Mesenchymal stem cell (in vitro differentiated cells and primary cell): ENCODE data around the gene DDX28.

Experiments
- DNase-seq: peaks from one replicate; pipeline ENCODE4 v3.0.0-alpha.2; 2013
- H2AFZ ChIP-seq: one replicate; pipeline ENCODE4 v1.6.1; 2013; ENCODE audit warnings: low read depth, mild to moderate bottlenecking, control low read depth, inconsistent platforms, low read length, moderate library complexity
- H2AK5ac ChIP-seq: 2 replicates; pipeline ENCODE4 v1.6.1; 2013; ENCODE audit warnings: low read length, moderate library complexity, mild to moderate bottlenecking, inconsistent platforms; ENCODE audit not compliant: severe bottlenecking
- H2BK120ac ChIP-seq: one replicate; pipeline ENCODE4 v1.6.1; 2013; ENCODE audit warnings: low read depth, mild to moderate bottlenecking, inconsistent platforms, low read length, moderate library complexity
- H2BK12ac ChIP-seq, 2 experiments: one replicate each; pipeline ENCODE4 v1.6.1; 2013; ENCODE audit warnings: inconsistent platforms in 2 of 2, low read length in 2 of 2, mild to moderate bottlenecking in 2 of 2, moderate library complexity in 2 of 2, control low read depth in 1 of 2
- H2BK15ac ChIP-seq: one replicate; pipeline ENCODE4 v1.6.1; 2013; ENCODE audit warnings: mild to moderate bottlenecking, low read depth, inconsistent platforms; ENCODE audit not compliant: poor library complexity, severe bottlenecking
- H2BK5ac ChIP-seq: 2 replicates; pipeline ENCODE4 v1.6.1; 2013; ENCODE audit warnings: low read depth, mild to moderate bottlenecking, low read length, control low read depth, inconsistent platforms; ENCODE audit not compliant: poor library complexity, severe bottlenecking
- H3K14ac ChIP-seq, 2 experiments: one replicate each; pipeline ENCODE4 v1.6.1; 2013; ENCODE audit warnings: inconsistent platforms in 2 of 2, low read length in 2 of 2, control low read depth in 1 of 2, mild to moderate bottlenecking in 1 of 2, moderate library complexity in 1 of 2
- H3K18ac ChIP-seq, 2 experiments: one replicate each; pipeline ENCODE4 v1.6.1; 2013; ENCODE audit warnings: inconsistent platforms in 2 of 2, low read length in 2 of 2, control low read depth in 1 of 2, low read depth in 1 of 2, mild to moderate bottlenecking in 1 of 2
- H3K23ac ChIP-seq, 2 experiments: one replicate each; pipeline ENCODE4 v1.6.1; 2013; ENCODE audit warnings: inconsistent platforms in 2 of 2, low read length in 2 of 2, mild to moderate bottlenecking in 2 of 2, moderate library complexity in 2 of 2, control low read depth in 1 of 2
- H3K27ac ChIP-seq: 2 replicates; pipeline ENCODE4 v1.5.1; 2013; ENCODE audit warnings: mild to moderate bottlenecking, moderate library complexity, low read length, control low read depth, inconsistent platforms; ENCODE audit not compliant: poor library complexity, severe bottlenecking
- H3K27me3 ChIP-seq, 2 experiments: 2 replicates each; pipeline versions ENCODE4 v1.6.1 to v1.7.0; 2013; ENCODE audit warnings: low read length in 2 of 2, mild to moderate bottlenecking in 2 of 2, moderate library complexity in 2 of 2, control low read depth in 1 of 2, inconsistent platforms in 1 of 2; ENCODE audit not compliant: control insufficient read depth in 1 of 2, insufficient read depth in 1 of 2
- H3K36me3 ChIP-seq, 2 experiments: 2 replicates each; pipeline versions ENCODE4 v1.6.1 to v1.7.0; 2013; ENCODE audit warnings: low read length in 2 of 2, control low read depth in 1 of 2, inconsistent platforms in 1 of 2, low read depth in 1 of 2, mild to moderate bottlenecking in 1 of 2; ENCODE audit not compliant: insufficient read depth in 2 of 2, control insufficient read depth in 1 of 2
- H3K4ac ChIP-seq, 2 experiments: one replicate each; pipeline ENCODE4 v1.6.1; 2013; ENCODE audit warnings: inconsistent platforms in 2 of 2, low read length in 2 of 2, mild to moderate bottlenecking in 2 of 2, moderate library complexity in 2 of 2, control low read depth in 1 of 2, low read depth in 1 of 2
- H3K4me1 ChIP-seq: 2 replicates; pipeline ENCODE4 v1.6.1; 2013; ENCODE audit warnings: low read depth, low read length, control low read depth; ENCODE audit not compliant: control insufficient read depth, insufficient read depth
- H3K4me2 ChIP-seq: 2 replicates; pipeline ENCODE4 v1.6.1; 2013; ENCODE audit warnings: low read length, mild to moderate bottlenecking, inconsistent platforms; ENCODE audit not compliant: poor library complexity, severe bottlenecking
- H3K4me3 ChIP-seq, 2 experiments: 2 replicates each; pipeline versions ENCODE4 v1.5.1 to v1.7.0; 2013; ENCODE audit warnings: low read length in 2 of 2, mild to moderate bottlenecking in 2 of 2, control low read depth in 1 of 2, low read depth in 1 of 2; ENCODE audit not compliant: insufficient read depth in 1 of 2
- H3K79me1 ChIP-seq: replicated peaks from 2 replicates; pipeline ENCODE4 v1.6.1; 2013; ENCODE audit warnings: mild to moderate bottlenecking, control low read depth, low read length, inconsistent platforms; ENCODE audit not compliant: poor library complexity, severe bottlenecking
- H3K9ac ChIP-seq: 2 replicates; pipeline ENCODE4 v1.7.0; 2013; ENCODE audit warnings: mild to moderate bottlenecking, low read length, moderate library complexity
- H3K9me3 ChIP-seq: 2 replicates; pipeline ENCODE4 v1.7.0; 2013; ENCODE audit warnings: mild to moderate bottlenecking, low read length; ENCODE audit not compliant: control insufficient read depth
- H4K8ac ChIP-seq: one replicate; pipeline ENCODE4 v1.6.1; 2013; ENCODE audit warnings: inconsistent platforms, mild to moderate bottlenecking, low read length, moderate library complexity
- H4K91ac ChIP-seq: one replicate; pipeline ENCODE4 v1.6.1; 2013; ENCODE audit warnings: mild to moderate bottlenecking, low read length, inconsistent platforms
- WGBS: methylation state at CpG from one replicate; pipeline ENCODE4 v1.1.7; 2013; ENCODE audit warnings: mixed read lengths; 5-methylcytosine and 5-hydroxymethylcytosine counted together

DDX28 gene

GRCh38 chr16:68009157-68009735, 13.8 kb downstream of the DDX28 start:
- H3K4me3 ChIP-seq = no peak overlapping the region
- H3K4ac ChIP-seq = no peak overlapping the region
- H2BK15ac ChIP-seq = no peak overlapping the region
- 75% methylated on average over 9 of the region's 9 CpGs for WGBS
- no peak overlapping the region for H3K23ac ChIP-seq
- H3K27me3 ChIP-seq = peaks cover 7 to 26% of the 10 kb centered on the region in 2 experiments
- H2AK5ac ChIP-seq = no peak overlapping the region
- H2AFZ ChIP-seq = no peak overlapping the region
- H3K18ac ChIP-seq = no peak overlapping the region
- H2BK120ac ChIP-seq = no peak overlapping the region
- H3K4me2 ChIP-seq = no peak overlapping the region
- H3K4me1 ChIP-seq = peaks cover 1% of the 10 kb centered on the region
- H4K8ac ChIP-seq = no peak overlapping the region
- no peak overlapping the region for H2BK12ac ChIP-seq
- no peak overlapping the region for H2BK5ac ChIP-seq
- H3K14ac ChIP-seq = no peak overlapping the region
- peak overlapping the region; percentile 50 for H4K91ac ChIP-seq
- no peak overlapping the region for H3K27ac ChIP-seq
- no peaks in the 10 kb centered on the region for H3K9me3 ChIP-seq
- no peak overlapping the region for H3K9ac ChIP-seq
- peaks cover 1% of the 10 kb centered on the region for H3K79me1 ChIP-seq
- no peak for DNase-seq
- H3K36me3 ChIP-seq = no peaks in the 10 kb centered on the region

GRCh38 chr16:68005786-68006286, 17.2 kb downstream of the DDX28 start:
- H2AFZ ChIP-seq = no peak overlapping the region
- no peak overlapping the region for H3K23ac ChIP-seq
- H4K91ac ChIP-seq = peak overlapping the region; percentile 3
- no peak for DNase-seq
- peak overlapping the region in 1 of 2 experiments; percentile 5 for H3K4ac ChIP-seq
- peaks cover 0 to 16% of the 10 kb centered on the region in 2 experiments for H3K27me3 ChIP-seq
- peaks cover 1% of the 10 kb centered on the region for H3K4me1 ChIP-seq
- no peak overlapping the region for H3K4me2 ChIP-seq
- no peaks in the 10 kb centered on the region for H3K9me3 ChIP-seq
- H3K36me3 ChIP-seq = no peaks in the 10 kb centered on the region
- H3K14ac ChIP-seq = no peak overlapping the region
- WGBS = 66% methylated on average over 5 of the region's 6 CpGs
- H3K4me3 ChIP-seq = no peak overlapping the region
- no peak overlapping the region for H2BK12ac ChIP-seq
- no peak overlapping the region for H2BK120ac ChIP-seq
- H3K9ac ChIP-seq = no peak overlapping the region
- no peak overlapping the region for H2BK5ac ChIP-seq
- no peak overlapping the region for H3K27ac ChIP-seq
- H2BK15ac ChIP-seq = no peak overlapping the region
- peak overlapping the region; percentile 82 for H4K8ac ChIP-seq
- no peaks in the 10 kb centered on the region for H3K79me1 ChIP-seq
- H3K18ac ChIP-seq = no peak overlapping the region
- no peak overlapping the region for H2AK5ac ChIP-seq

GRCh38 chr16:68005211-68005610, 17.8 kb downstream of the DDX28 start:
- Histone ChIP-seq H2AFZ (no peak overlapping the region), H3K9ac (no peak overlapping the region), H2BK15ac (no peak overlapping the region), H4K8ac (no peak overlapping the region), H3K36me3 (no peaks in the 10 kb centered on the region), H3K4me2 (no peak overlapping the region), H3K4ac (no peak overlapping the region), H3K4me3 (no peak overlapping the region), H3K9me3 (no peaks in the 10 kb centered on the region), H2BK120ac (no peak overlapping the region), H3K14ac (no peak overlapping the region), H3K27ac (no peak overlapping the region), H3K18ac (no peak overlapping the region), H2AK5ac (no peak overlapping the region), H4K91ac (no peak overlapping the region), H3K23ac (no peak overlapping the region), H2BK12ac (no peak overlapping the region), H3K79me1 (no peaks in the 10 kb centered on the region), H3K27me3 (peaks cover 0 to 10% of the 10 kb centered on the region in 2 experiments), H3K4me1 (peaks cover 1% of the 10 kb centered on the region), H2BK5ac (no peak overlapping the region)
- 95% methylated on average over 7 of the region's 9 CpGs for WGBS
- no peak for DNase-seq

GRCh38 chr16:68003031-68003430, 20.0 kb downstream of the DDX28 start:
- DNase-seq = peak; percentile 16
- no peak overlapping the region for H3K18ac ChIP-seq
- H3K23ac ChIP-seq = no peak overlapping the region
- no peak overlapping the region for H2BK120ac ChIP-seq
- H3K4me2 ChIP-seq = no peak overlapping the region
- H3K27ac ChIP-seq = no peak overlapping the region
- H4K91ac ChIP-seq = no peak overlapping the region
- H4K8ac ChIP-seq = no peak overlapping the region
- no peaks in the 10 kb centered on the region for H3K36me3 ChIP-seq
- H2AK5ac ChIP-seq = no peak overlapping the region
- peaks cover 1% of the 10 kb centered on the region for H3K4me1 ChIP-seq
- no peak overlapping the region for H3K4ac ChIP-seq
- no peak overlapping the region for H2BK5ac ChIP-seq
- H2BK15ac ChIP-seq = no peak overlapping the region
- no peak overlapping the region for H3K14ac ChIP-seq
- 69% methylated on average over 3 of the region's 4 CpGs for WGBS
- no peak overlapping the region for H2BK12ac ChIP-seq
- peaks cover 0 to 4% of the 10 kb centered on the region in 2 experiments for H3K27me3 ChIP-seq
- no peak overlapping the region for H3K4me3 ChIP-seq
- H2AFZ ChIP-seq = no peak overlapping the region
- H3K9ac ChIP-seq = no peak overlapping the region
- H3K9me3 ChIP-seq = no peaks in the 10 kb centered on the region
- H3K79me1 ChIP-seq = no peaks in the 10 kb centered on the region
